ENCODE data around the gene THSD7B.

Gene THSD7B

DNA sequence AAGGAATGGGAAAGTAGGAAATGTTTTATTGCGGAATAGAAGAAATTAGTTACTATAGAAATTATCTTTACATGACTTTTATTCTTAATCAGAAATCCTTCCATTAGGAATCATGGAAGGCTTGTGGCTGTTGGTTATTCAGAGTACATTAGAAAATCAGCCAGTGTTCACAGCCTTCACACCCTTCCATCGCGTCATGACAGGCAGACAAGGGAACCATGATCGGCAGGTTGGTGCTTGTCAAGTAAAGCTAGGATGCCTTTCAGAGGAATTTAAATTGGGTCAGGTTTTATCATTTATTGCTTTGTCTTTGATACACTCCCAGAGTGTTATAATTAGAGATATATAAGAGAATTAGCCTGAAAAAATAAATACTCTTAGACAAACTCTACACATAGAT, 400.6 kb downstream of the THSD7B start:
- no peaks in the 10 kb centered on the region for H3K9me3 ChIP-seq (ENCODE audit: insufficient read depth, low read length)
- no peak for DNase-seq (ENCODE audit: low read depth, low spot score)
- TF ChIP-seq SUZ12 (IDR thresholded peaks at IDR 0.05; ENCODE audit: extremely low read depth, insufficient read depth, insufficient read length) (no peak), YY1 (IDR thresholded peaks at IDR 0.05; ENCODE audit: insufficient read depth, insufficient read length) (no peak), ZNF274 (IDR thresholded peaks at IDR 0.05; ENCODE audit: low read depth, low read length) (no peak)
- H3K36me3 ChIP-seq (ENCODE audit: insufficient read depth, insufficient read length, low read length) = no peaks in the 10 kb centered on the region
- H3K4me3 ChIP-seq (ENCODE audit: insufficient read length, low read depth) = no peak overlapping the region
- H3K4me1 ChIP-seq (ENCODE audit: insufficient read depth, insufficient read length) = no peaks in the 10 kb centered on the region
- H3K9ac ChIP-seq (ENCODE audit: insufficient read length, low read depth) = no peak overlapping the region
- no peaks in the 10 kb centered on the region for H3K27me3 ChIP-seq (ENCODE audit: insufficient read depth, insufficient read length)

DNA sequence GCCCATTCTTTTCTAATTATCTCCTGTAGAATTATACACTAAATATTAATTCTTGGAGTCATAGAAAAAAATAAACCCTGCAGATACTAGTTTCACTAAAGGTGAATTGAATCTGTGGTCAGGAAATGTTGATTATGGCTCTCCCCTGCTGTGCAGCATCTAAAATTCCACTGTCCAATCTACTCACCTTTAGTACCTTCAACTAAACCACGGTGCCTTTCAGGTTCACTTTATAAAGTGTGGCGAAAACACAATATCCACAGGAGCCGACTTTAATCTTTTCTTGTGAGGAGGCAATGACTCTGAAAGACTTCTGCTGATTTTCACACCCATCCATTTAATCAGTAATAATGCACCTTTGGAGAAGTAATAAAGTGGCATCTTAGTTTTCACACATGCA, 402.3 kb downstream of the THSD7B start:
- Histone ChIP-seq H3K36me3 (ENCODE audit: insufficient read depth, insufficient read length, low read length) (no peaks in the 10 kb centered on the region), H3K4me3 (ENCODE audit: insufficient read length, low read depth) (no peak overlapping the region), H3K27me3 (ENCODE audit: insufficient read depth, insufficient read length) (no peaks in the 10 kb centered on the region), H3K9ac (ENCODE audit: insufficient read length, low read depth) (no peak overlapping the region), H3K9me3 (ENCODE audit: insufficient read depth, low read length) (no peaks in the 10 kb centered on the region), H3K4me1 (ENCODE audit: insufficient read depth, insufficient read length) (no peaks in the 10 kb centered on the region)
- no peak for TF ChIP-seq YY1 (IDR thresholded peaks at IDR 0.05; ENCODE audit: insufficient read depth, insufficient read length)
- TF ChIP-seq ZNF274 (IDR thresholded peaks at IDR 0.05; ENCODE audit: low read depth, low read length) = no peak
- TF ChIP-seq SUZ12 (IDR thresholded peaks at IDR 0.05; ENCODE audit: extremely low read depth, insufficient read depth, insufficient read length) = no peak
- no peak for DNase-seq (ENCODE audit: low read depth, low spot score)

DNA sequence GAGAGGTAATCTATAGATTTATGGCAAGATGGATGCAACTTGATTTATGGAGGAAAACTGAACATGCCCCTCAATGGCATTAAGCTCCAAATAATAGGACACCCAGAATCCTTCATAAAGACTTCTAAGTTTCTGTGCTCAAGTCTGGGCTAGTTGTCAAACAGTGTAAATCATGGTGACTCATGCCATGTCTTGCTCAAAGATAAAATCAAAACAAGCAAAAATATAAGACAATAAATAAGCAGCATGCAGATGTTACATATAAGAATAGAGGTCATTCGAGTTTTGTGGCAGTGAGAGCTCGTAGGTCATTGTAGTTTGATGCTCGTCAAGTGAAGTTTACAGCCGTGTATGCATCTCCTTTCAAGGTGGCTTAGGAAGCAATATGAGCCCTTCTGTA, 403.2 kb downstream of the THSD7B start:
- Histone ChIP-seq H3K4me1 (ENCODE audit: insufficient read depth, insufficient read length) (no peaks in the 10 kb centered on the region), H3K27me3 (ENCODE audit: insufficient read depth, insufficient read length) (no peaks in the 10 kb centered on the region), H3K36me3 (ENCODE audit: insufficient read depth, insufficient read length, low read length) (no peaks in the 10 kb centered on the region), H3K4me3 (ENCODE audit: insufficient read length, low read depth) (no peak overlapping the region), H3K9ac (ENCODE audit: insufficient read length, low read depth) (no peak overlapping the region), H3K9me3 (ENCODE audit: insufficient read depth, low read length) (no peaks in the 10 kb centered on the region)
- no peak for DNase-seq (ENCODE audit: low read depth, low spot score)
- no peak for TF ChIP-seq SUZ12 (IDR thresholded peaks at IDR 0.05; ENCODE audit: extremely low read depth, insufficient read depth, insufficient read length)
- no peak for TF ChIP-seq ZNF274 (IDR thresholded peaks at IDR 0.05; ENCODE audit: low read depth, low read length)
- no peak for TF ChIP-seq YY1 (IDR thresholded peaks at IDR 0.05; ENCODE audit: insufficient read depth, insufficient read length)

DNA sequence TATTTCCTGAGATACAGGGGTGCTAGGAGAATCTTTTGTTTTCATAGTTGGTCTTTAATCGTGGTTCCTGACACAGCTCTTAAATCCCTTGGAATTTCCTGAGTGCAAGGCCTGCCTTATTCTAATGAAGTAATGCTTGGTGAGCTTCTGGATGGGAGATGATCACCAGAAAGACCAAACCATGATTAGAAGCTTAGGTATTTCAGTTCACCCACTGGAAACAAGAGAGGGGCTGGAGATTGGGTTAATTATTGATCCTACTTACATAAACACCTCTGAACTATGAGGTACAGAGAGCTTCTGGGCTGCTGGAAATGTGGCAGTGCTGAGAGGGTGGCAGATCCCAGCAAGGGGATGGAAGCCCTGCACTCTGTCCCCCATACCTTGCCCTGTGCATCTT, 406.8 kb downstream of the THSD7B start:
- no peaks in the 10 kb centered on the region for H3K27me3 ChIP-seq (ENCODE audit: insufficient read depth, insufficient read length)
- no peaks in the 10 kb centered on the region for H3K36me3 ChIP-seq (ENCODE audit: insufficient read depth, insufficient read length, low read length)
- no peak overlapping the region for H3K4me3 ChIP-seq (ENCODE audit: insufficient read length, low read depth)
- H3K4me1 ChIP-seq (ENCODE audit: insufficient read depth, insufficient read length) = no peaks in the 10 kb centered on the region
- no peak overlapping the region for H3K9ac ChIP-seq (ENCODE audit: insufficient read length, low read depth)
- no peaks in the 10 kb centered on the region for H3K9me3 ChIP-seq (ENCODE audit: insufficient read depth, low read length)
- TF ChIP-seq ZNF274 (IDR thresholded peaks at IDR 0.05; ENCODE audit: low read depth, low read length) (no peak), SUZ12 (IDR thresholded peaks at IDR 0.05; ENCODE audit: extremely low read depth, insufficient read depth, insufficient read length) (no peak), YY1 (IDR thresholded peaks at IDR 0.05; ENCODE audit: insufficient read depth, insufficient read length) (no peak)
- DNase-seq (ENCODE audit: low read depth, low spot score) = no peak

DNA sequence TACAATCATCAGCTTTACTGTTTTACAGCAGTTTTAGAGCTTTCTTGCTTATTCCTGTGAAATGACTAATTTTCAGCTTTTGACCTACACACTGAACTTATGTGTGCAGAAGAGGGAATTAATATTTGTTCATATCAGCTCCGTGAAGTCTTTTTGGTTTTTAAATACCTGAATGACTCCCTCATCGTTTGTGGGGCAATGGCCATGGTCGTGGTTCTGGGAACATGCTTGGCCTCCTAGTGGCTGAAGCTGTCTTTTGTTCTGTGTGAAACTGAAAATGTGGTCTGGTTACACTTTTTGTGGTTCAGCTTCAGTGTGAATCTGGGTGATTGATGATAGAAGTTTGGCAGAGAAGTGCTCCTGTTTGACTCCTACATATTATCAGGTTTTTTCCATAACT, 408.1 kb downstream of the THSD7B start:
- Histone ChIP-seq H3K36me3 (ENCODE audit: insufficient read depth, insufficient read length, low read length) (no peaks in the 10 kb centered on the region), H3K9ac (ENCODE audit: insufficient read length, low read depth) (no peak overlapping the region), H3K4me3 (ENCODE audit: insufficient read length, low read depth) (no peak overlapping the region), H3K4me1 (ENCODE audit: insufficient read depth, insufficient read length) (no peaks in the 10 kb centered on the region), H3K27me3 (ENCODE audit: insufficient read depth, insufficient read length) (no peaks in the 10 kb centered on the region), H3K9me3 (ENCODE audit: insufficient read depth, low read length) (no peaks in the 10 kb centered on the region)
- TF ChIP-seq ZNF274 (IDR thresholded peaks at IDR 0.05; ENCODE audit: low read depth, low read length) (no peak), YY1 (IDR thresholded peaks at IDR 0.05; ENCODE audit: insufficient read depth, insufficient read length) (no peak), SUZ12 (IDR thresholded peaks at IDR 0.05; ENCODE audit: extremely low read depth, insufficient read depth, insufficient read length) (no peak)
- DNase-seq (ENCODE audit: low read depth, low spot score) = no peak

DNA sequence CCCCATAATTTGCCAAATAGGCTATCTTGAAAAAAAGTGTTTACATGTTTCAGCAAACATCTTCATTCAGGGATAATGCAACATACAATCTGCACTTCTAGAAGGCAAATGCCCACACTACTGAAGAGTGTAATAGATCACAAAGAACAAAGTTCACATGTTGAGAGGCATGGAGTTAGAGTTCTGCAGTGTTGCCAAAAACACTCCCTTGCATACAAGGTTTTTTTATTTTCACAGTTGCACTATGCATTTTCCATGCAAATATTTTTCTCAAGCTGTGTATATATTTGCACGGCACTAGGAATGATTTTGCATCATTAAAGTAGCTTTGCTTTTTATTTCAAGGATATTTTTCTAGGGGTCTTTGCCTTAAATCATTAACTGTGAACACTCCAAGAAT, 409.9 kb downstream of the THSD7B start:
- no peaks in the 10 kb centered on the region for H3K27me3 ChIP-seq (ENCODE audit: insufficient read depth, insufficient read length)
- no peaks in the 10 kb centered on the region for H3K4me1 ChIP-seq (ENCODE audit: insufficient read depth, insufficient read length)
- H3K4me3 ChIP-seq (ENCODE audit: insufficient read length, low read depth) = no peak overlapping the region
- TF ChIP-seq YY1 (IDR thresholded peaks at IDR 0.05; ENCODE audit: insufficient read depth, insufficient read length) (no peak), ZNF274 (IDR thresholded peaks at IDR 0.05; ENCODE audit: low read depth, low read length) (no peak), SUZ12 (IDR thresholded peaks at IDR 0.05; ENCODE audit: extremely low read depth, insufficient read depth, insufficient read length) (no peak)
- no peak for DNase-seq (ENCODE audit: low read depth, low spot score)
- H3K9ac ChIP-seq (ENCODE audit: insufficient read length, low read depth) = no peak overlapping the region
- no peaks in the 10 kb centered on the region for H3K9me3 ChIP-seq (ENCODE audit: insufficient read depth, low read length)
- no peaks in the 10 kb centered on the region for H3K36me3 ChIP-seq (ENCODE audit: insufficient read depth, insufficient read length, low read length)

DNA sequence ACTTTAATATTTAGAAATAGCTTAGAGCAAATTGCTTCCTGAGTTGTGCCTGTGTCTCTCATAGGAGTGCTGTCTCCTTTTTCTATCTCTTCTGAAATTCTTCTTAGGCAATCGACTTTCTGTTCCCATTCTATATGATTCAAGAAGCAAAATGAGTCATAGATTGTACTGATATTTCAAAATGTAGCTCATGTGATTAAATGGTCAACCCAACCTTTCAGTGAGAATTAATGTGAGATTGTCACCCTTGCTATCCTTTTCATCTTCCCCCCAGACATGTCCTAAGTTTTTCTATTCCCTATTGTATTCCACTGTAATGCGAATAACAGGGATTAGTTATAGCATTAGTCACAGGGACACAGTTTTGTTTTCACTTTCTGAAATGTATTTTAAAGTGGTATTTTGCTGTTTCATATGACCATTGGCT, 413.6 kb downstream of the THSD7B start:
- H3K4me3 ChIP-seq (ENCODE audit: insufficient read length, low read depth) = no peak overlapping the region
- no peak overlapping the region for H3K9ac ChIP-seq (ENCODE audit: insufficient read length, low read depth)
- H3K27me3 ChIP-seq (ENCODE audit: insufficient read depth, insufficient read length) = no peaks in the 10 kb centered on the region
- no peaks in the 10 kb centered on the region for H3K4me1 ChIP-seq (ENCODE audit: insufficient read depth, insufficient read length)
- TF ChIP-seq SUZ12 (IDR thresholded peaks at IDR 0.05; ENCODE audit: extremely low read depth, insufficient read depth, insufficient read length) (no peak), YY1 (IDR thresholded peaks at IDR 0.05; ENCODE audit: insufficient read depth, insufficient read length) (no peak), ZNF274 (IDR thresholded peaks at IDR 0.05; ENCODE audit: low read depth, low read length) (no peak)
- H3K36me3 ChIP-seq (ENCODE audit: insufficient read depth, insufficient read length, low read length) = no peaks in the 10 kb centered on the region
- no peaks in the 10 kb centered on the region for H3K9me3 ChIP-seq (ENCODE audit: insufficient read depth, low read length)
- DNase-seq (ENCODE audit: low read depth, low spot score) = no peak

DNA sequence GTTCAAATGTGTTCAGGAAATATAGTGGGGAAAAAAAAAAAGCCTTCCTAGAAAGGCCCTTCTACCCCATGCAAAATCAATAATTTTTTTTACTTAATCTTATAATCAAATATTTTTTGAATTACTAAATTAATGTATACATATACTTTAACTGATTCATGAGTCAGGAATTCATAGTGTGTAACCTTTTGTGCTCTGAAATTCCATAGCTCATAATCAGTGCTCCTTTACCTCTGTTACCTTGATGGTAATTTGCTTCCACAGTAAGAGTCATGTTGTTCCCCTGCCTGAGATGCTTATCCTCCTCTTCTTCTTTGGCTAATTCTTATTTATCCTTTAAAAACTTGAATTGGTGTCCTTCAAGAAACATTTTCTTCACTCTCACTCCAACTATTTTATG, 414.2 kb downstream of the THSD7B start:
- H3K4me1 ChIP-seq (ENCODE audit: insufficient read depth, insufficient read length) = no peaks in the 10 kb centered on the region
- no peaks in the 10 kb centered on the region for H3K27me3 ChIP-seq (ENCODE audit: insufficient read depth, insufficient read length)
- H3K4me3 ChIP-seq (ENCODE audit: insufficient read length, low read depth) = no peak overlapping the region
- no peaks in the 10 kb centered on the region for H3K36me3 ChIP-seq (ENCODE audit: insufficient read depth, insufficient read length, low read length)
- H3K9me3 ChIP-seq (ENCODE audit: insufficient read depth, low read length) = no peaks in the 10 kb centered on the region
- no peak overlapping the region for H3K9ac ChIP-seq (ENCODE audit: insufficient read length, low read depth)
- TF ChIP-seq SUZ12 (IDR thresholded peaks at IDR 0.05; ENCODE audit: extremely low read depth, insufficient read depth, insufficient read length) (no peak), ZNF274 (IDR thresholded peaks at IDR 0.05; ENCODE audit: low read depth, low read length) (no peak), YY1 (IDR thresholded peaks at IDR 0.05; ENCODE audit: insufficient read depth, insufficient read length) (no peak)
- no peak for DNase-seq (ENCODE audit: low read depth, low spot score)
